Tongue (tissue), 2 donors: Measurements from ENCODE around the gene ZMIZ1. TPM values are rescaled to one million over a fixed set of nuclear protein-coding genes. Genes with fewer than 3 reads are reported as not detected.
A peak's percentile ranks its signal among the peaks of the same experiment; 100 is the strongest.

Experiments
- DNase-seq: peaks from one replicate; pipeline ENCODE4 v3.0.0-alpha.2; 2015
- total RNA-seq: library from RNA; depleted of rRNA; stranded (reverse); fragments of >200 nt; gene quantifications from one replicate; pipeline ENCODE4 v1.2.3, GENCODE V29; 2014

Gene ZMIZ1
- total RNA-seq, 1 donor from 2014 or later: 31.6 TPM

DNA sequence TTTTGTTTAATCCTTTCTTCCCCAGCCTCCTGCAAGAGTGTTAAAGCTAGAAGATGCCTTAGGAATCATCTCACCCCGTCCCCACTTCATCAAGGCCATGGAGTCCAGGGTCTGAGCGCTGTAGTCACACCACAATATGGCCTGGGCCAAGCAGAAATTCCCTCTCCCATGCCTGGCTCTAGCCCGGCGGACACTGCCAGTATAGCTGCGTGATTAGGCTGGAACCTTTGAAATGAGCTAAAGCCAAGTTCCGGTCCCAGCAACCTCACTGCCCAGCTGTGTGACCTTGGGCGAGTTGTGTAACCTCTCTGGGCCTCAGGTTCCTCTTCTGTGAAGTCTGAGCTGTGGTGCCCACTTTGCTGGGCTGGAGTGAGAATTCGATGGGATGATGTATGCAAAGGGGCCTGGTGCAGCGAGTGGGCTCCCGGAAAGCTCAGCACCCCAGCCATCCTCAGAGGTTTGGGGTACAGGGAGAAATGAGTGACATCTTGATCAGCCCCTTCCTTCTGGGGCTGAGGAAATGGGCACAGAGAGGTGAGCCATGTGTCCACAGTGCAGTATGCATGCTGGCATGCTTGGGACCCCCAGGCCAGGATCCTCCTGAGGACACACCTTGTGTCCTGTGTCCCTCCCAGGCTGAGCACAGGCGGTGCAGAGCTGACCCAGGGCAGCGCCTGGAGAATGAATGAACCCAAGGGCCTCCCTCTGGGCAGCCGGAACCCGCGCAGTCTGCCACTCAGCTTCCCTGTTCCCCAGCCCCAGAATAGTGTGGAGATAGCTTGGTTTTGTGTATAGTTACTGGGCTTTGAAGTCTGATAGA, 118.6 kb downstream of the ZMIZ1 start:
- DNase-seq: no peak

DNA sequence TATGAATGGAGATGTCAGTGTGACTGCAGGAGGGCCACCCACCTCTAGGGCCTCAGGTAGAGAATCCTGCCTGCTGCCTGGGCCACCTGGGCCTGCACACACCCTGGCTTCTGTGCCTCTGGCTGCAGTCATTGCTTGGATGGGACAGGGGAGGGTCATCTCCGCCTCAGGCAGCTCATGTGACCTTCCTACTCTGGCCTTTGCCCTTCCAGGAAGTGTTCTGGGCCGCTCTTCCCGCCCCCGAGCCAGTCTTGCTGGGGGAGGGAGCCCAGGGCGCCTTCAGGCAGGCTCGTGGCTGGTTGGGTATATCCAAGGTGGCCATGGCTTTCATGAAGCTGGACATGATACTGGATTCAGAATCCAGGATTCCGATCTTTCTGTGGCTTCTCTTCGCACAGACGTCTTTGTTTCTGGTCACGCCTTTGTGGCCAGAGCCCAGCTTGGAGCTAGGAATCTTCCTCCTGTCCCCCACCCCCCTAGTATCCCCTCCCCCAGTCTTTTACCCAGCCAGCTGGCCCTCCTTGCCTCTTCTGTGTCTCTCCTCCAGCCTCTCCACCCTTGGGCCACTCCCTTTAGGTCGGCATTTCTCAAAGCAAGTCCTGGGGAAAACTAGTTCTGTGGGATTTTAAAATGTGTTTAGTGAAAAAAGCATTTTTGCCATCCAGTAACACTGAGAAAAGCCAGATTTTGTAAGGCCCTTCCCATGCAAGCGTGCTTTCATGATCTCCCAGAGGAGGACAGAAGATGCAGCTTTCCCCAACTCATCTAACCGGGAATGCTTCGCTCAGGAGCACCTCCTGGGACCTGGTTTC, 119.6 kb downstream of the ZMIZ1 start:
- DNase-seq: no peak

DNA sequence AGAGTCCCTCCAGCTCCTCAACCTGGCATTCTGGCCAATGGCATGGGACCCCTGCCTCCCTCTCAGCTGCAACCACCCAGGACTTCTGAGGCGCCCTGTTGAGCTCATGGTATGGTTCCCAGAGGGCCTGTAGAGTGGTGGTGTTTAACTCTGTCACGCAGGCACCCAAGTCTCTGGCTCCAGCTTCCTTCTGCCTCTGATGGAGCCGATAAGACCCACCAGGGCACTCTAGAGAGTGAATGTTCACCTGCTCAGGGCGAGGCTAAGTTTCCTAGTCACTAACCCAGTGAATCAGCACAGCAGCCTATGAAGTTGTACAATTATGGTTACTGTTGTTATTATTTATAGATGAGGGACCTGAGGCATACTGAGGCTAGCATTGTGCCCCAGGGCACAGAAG, 120.4 kb downstream of the ZMIZ1 start:
- DNase-seq: no peak

DNA sequence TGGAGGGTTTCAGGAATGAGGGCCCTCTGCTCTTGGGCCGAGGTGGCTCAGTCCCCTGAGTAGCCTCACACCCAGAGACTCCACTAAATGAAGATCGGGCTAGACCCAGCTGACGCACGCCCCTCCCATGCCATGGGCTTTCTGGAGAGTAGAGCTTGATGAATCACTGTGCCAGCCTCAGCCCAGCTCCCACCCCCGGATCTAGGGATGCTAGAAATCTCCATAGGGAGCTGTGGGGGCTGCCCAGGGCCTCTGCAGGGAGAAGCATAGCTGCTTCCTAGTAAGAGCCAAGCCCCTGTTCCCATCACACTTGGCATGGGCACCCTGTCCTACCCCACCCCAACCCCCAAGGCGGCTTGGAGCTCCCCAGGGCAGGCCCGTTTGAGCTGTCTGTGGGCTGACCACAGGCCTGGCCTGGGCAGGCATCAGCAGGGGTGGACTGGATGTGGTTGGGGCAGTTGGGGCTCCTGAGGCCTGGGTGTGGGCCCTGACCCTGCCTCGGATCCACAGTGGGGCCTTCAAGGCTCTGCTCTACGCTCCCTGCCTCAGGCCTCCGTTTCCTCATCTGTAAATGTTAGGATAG, 121.2 kb downstream of the ZMIZ1 start:
- no peak for DNase-seq

DNA sequence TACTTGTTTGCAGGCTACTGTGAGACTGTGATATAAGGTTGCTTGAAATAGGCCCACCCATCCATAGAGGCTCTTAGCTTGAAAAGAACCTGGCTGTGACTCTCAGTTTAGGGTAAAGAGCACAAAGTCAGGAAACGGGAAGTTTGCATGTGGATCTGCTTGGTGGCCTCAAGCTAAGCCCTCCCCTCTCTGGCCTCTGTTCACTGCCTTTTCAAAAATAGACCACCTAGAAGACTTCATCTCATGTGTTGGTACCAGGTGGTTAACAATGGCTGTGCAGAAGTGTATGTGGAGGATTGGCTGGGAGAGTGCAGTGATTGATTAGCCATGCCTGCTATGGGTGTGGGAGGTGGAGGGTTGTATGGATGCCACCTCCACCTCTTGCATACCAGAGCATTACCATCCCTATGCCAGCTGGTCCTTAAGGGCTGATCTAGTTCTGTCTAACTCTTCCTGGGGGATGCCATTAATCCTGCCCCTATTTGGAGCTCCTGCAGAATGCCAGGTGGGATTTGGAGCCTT, 122.0 kb downstream of the ZMIZ1 start:
- no peak for DNase-seq

DNA sequence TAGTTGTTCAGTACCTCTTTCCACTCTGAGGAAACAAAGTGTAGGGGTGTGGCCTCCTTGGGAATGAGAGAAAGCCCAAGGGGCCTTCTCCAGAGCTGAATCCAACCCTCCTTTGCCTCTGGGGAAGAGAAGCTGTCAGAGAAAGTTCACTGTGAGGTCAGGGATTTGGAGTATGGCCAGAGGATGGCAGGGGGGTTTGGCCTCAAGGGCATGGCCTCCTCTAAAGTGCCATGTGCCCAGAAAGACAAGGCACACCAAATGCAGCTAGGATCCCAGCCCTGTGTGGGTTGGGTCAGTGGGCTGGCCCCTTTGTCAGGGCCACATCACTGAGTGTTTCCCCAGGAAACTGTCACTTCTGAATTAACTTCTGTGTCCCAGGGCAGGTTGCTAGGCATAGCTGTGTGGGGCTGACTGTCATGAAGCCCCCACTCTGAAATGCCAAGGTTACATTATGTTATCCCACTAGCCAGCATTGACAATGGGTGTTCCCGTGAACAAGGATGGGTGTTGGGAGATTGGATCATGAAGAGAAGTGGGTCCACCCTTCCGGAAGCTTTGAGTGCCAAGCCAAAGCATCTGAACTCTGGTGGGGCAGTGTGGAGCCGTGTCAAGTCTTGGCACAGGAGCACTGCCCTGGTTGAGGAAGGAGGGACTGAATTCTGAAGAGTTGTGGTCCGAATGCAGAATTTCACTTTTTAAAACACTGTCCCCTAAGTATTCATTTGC, 123.3 kb downstream of the ZMIZ1 start:
- no peak for DNase-seq

DNA sequence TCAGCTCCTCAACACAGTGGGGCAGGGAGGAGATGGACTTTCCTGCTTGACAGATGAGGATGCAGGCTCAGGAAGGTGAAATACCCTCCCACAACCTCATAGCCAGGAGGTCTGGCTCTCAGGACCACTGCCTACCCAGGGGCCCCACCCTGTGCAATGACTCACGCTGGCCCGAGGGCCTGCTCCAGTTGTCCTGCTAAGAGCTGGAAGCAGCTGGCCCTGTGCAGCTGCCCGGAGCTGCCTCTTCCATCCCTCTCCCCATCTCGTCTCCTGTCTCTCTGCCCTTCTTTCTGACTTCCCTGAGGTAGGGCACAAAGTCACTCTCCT, 123.9 kb downstream of the ZMIZ1 start:
- DNase-seq: peak; percentile 83

DNA sequence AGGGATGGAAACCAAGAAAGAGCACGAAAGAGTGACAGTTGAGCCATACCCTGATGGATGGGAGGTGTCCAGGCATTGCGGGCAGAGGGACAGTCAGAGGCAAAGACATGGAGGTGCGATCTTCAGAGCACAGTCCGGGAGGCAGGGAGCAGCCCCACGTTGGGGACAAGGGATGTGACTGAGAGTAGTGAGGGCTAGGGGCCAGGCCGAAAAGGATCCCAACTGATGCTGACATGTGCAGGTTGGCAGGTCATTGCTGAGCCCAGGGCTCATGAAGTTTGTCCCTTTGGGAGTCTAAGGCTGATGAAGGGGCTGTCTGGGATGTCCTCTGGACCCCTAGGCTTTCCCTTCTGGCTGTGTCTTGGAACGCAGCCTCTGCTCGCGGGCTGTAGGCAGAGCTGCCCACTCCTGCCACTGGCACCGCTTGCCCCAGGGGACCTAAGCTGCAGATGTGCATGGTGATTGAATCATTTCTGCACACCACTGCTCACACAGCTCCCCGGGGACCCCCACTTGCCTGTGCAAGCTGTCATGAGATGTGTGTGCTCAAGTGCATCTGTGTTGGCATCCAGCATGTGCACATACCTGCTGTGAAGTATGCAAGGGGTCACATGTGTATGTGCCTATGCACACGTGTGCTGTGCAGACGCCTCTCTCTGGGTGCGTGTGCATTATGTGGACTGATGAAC, 125.1 kb downstream of the ZMIZ1 start:
- DNase-seq: no peak

DNA sequence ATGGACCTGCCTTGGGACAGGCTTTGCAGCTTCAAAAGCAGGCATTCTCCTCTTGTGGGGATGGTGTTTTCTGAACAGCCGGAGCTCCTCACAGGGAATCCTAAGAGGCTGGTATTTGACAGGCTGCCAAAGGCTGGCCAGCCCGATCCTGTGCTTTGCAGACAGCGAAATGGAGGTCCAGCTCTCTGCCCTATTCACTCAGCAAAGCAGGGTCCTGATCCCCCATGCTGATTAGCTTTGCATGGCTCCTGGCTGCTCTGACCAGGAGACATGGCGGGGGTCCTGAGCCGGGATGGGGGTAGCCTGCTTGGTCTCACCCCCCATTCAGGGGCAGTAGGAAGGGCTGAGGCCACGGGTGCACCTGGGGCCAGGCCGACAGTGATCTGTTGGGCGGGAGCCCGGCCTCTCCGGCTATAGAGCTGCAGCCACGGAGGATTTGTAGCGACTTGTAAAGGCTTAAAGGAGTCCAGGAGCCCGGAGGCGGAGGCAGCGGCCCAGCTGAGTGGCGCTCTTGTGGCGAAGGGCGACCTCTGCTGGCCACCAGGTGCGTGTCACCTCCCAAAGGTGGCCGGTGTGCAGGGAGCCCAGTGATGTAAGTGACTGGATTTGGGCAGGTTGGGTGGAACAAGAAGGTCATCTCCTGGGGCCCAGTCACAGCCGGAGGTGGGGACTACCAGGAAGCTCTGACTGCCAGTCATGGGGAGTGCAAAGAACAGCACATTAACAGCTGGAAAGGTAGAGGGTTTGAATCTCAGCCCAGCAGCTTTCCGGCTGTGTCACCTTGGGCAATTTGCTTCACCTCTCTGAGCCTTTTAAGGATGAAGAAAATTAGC, 126.5 kb downstream of the ZMIZ1 start:
- peak; percentile 95 for DNase-seq

DNA sequence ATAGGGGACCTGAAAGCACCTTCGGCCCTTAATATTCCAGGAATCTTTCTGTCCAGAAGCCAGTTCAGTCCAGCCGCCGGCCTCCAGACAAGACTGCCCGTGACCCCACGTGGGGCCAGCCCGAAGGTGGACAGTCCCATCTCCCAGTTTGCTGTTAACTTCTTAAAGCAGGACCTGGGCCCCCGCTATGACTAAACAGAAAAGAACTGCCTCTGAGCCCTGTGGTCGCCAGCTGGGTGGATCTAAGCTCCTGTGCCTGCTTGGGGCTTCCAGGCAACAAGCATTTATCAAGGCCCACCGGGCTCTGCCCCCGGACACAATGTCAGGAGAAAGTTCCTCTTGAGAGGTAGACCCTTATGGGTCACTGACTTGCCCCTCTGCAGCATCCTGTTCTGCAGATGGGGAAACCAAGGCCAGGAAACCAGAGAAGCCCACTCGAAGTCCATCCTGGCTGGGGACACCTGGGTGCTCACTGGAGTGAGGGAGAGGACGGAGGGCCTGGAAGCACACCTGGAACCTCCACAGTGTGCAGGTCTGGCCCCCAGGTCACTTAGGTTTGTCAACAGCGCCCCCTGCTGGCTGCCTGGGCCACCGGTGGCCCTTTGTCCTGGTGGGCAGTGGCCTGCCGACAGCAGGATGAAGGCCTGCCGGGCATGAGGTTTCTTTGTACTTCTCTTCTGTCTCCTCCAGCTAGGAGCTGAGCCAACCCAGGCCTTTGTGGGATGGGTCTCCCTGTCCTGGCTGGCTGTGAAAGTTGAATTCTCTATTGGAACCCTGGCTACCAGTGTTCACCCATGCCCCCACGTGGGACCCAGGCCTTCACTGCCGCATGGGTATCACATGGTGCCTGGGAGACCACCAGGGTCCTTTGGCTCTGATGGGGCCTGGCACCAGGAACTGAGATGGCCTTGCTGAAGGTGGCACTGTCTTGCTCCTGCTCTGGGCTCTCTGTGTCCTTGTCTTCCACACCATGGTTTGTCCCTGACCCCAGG, 128.0 kb downstream of the ZMIZ1 start:
- peak; percentile 79 for DNase-seq

DNA sequence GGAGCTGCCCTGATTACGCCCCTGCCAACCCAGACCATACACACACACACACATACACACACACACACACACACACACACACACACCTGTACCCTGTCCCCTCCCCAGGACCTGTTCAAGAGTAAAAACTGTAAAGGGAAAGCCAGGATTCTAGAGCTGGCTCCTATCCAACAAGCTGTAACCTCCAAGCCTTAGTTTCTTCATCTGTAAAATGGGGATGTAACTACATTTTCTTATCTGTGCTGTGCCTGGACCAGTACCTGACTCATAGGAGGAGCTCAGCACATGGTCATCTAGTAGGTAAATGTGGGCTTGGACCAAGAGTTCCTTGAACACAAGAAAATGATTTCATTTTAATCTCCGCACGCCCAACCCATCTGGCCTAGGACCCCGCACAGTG, 128.8 kb downstream of the ZMIZ1 start:
- no peak for DNase-seq

DNA sequence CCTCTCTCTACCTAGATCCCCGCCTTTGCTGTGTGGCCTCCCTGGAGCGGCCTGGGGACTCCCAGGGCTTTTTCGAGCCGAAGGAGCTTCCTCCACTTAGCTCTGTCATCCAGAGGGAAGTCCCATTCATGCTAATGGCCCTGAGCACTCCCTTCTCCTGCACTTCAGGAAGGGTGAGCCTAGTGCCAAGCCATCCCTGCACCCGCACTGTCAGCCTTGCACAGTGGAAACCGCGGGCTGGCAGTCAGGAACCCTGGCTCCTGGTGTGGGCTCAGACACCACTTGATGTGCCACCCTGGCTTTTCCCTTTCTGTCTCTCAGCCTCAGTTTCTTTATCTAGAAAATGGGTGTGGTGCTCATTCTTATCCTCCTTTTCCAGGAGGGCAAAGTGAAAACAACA, 131.6 kb downstream of the ZMIZ1 start:
- DNase-seq: no peak

DNA sequence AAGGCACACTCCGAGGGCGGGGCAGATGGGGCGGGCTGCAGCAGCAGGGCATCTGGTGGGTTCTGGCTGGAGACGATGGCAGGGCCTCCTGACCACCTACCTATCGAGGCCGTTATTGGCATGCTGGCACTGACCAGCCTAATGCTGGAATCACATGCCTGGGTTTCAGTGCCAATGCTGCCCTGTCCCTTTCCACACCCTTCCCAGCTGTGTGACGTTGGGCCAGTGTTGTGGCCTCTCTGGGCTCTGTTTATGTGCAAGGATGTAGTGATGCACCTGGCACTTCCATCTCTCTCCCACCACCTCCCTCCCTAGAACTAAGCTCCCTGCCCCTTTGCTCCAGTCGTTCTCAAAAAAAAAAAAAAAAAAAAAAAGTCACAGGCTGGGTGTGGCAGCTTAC, 132.9 kb downstream of the ZMIZ1 start:
- no peak for DNase-seq

DNA sequence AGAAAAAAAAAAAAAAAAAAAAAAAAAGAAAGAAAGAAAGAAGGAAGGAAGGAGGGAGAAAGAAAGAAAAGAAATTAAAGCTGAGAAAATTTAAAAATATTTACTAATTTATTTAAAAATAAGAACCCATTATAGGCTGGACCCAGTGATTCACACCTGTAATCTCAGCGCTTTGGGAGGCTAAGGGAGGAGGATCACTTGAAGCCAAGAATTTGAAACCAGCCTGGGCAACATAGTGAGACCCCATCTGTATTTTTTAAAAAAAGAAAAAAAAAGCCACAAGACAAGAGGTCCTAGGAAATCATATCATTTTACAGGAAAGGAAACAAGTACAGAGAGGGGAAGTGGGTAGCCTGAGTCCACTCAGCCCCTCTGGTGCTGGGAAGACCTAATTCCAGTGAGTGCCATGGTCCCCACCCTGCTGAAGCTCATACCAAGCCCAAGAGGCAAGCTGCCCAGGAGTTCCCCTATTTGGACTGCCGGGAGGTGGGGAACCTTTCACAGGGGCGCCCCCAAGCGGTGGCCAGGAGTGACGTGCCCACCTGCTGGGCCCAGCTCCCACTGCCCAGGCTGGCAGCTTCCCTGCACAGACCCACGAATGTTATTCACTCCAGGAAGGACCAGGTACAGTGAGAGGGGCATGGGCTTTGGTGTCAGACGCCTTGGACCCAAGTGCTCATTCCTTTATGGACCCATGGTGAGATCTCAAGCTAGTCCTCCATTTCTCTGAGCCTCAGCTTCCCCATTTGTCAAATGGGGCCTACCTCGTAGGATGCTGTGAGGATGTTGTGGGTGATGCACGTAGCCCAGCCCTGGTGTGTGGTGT, 133.6 kb downstream of the ZMIZ1 start:
- peak; percentile 68 for DNase-seq

DNA sequence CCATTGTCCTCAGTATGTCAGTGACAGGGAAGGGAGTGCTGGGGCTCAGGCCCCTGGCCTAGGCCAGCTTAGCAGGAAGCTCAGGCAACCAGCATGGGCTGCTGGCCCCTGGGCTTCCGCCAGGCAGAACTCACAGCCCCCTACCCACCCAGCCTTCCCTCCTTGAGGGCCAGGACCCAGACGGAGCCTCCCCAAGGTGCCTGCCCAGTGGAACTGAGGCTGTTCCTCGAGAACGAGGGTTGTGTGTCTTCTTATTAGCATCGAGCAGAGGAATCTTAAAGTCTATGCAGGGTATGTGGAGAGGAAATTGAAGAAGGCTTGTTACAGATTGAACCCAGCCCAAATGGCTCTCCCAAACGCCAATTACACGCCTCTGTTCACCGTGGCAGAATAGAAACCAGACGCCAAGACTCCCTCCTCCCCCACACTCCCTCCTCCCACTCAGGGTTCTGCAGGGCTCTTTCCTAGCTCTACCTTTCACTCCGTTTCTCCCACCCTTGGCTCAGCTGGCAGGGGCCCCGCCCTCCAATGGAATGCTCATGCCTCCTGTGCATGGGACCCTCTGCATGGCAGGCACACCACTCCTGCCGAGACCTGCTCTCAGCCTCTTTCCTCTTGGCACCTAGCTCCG, 134.4 kb downstream of the ZMIZ1 start:
- peak; percentile 89 for DNase-seq

DNA sequence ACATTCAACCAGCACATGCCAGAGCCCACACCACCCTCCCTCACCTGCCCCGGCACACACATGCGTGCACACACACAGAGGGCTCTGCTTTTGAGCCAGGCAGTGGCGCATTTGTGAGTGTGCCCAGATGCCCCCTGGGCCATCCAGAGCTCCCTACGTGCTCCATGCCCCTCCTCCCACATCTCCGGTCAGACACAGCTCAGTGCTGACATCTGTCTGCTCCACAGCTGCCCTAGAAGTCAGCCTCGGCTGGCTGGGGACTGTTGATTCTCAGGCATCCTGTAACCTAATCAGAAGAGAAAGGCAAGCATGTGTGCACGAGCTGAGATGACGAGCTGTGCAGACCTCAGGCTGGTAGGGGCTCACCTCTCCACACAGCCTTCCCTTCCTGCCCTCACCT, 135.1 kb downstream of the ZMIZ1 start:
- DNase-seq: peak; percentile 88

DNA sequence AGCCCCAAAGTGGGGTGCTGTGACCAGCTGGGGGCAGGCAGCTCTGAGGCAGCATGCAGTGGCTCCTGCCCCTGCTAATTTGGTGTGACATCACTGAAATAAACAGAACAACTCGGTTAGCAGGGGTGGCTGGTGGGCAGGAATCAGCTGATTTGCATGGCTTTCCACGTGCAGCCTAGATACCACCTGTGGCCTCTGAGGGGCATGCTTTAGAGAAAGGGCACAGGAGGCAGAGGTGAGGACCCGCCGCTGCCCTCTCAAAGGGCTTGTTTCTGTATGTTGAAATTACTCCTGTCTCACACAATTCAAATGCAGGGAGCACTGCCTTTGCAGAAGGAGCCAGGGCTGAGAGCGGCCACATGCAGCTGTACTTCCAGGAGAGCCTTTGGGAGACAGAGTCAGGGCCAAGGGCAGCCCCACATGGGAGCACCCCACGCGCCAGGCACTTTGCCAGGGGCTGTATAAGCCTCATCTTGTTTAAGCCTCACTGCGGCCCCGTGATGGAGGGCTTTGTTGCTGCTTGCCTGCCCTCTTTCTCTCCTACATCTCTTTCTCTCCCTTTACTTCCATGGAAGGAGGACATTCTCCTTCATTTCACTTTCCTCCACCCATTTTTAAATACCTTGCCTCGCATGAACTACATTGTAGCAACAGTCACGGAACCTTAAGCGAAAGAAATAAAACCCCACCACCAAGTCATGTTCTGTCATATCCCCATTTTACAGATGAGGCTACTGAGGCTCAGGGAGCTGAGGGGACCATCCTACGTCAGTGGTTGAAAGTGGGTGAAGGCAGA, 137.7 kb downstream of the ZMIZ1 start:
- DNase-seq: no peak

DNA sequence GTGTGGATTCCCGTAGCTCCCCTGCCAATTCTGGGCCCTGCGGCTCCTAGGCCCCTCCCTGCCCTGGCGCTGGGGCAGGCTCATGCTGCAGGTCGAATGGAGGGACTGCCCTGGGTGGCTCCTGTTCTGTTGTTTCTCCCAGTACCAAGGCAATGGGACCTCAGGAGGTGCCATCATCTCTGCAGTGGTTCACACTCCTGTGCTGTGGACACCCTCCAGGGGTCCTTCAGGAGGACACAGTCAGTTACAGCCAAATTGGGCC, 138.3 kb downstream of the ZMIZ1 start:
- no peak for DNase-seq
